ENCODE results near the gene SLC25A47.
"Not testable (repeated sequence)": the region's sequence is repeated elsewhere in the genome, so short reads cannot be mapped to it uniquely, and the experiment has no call there.

DNA sequence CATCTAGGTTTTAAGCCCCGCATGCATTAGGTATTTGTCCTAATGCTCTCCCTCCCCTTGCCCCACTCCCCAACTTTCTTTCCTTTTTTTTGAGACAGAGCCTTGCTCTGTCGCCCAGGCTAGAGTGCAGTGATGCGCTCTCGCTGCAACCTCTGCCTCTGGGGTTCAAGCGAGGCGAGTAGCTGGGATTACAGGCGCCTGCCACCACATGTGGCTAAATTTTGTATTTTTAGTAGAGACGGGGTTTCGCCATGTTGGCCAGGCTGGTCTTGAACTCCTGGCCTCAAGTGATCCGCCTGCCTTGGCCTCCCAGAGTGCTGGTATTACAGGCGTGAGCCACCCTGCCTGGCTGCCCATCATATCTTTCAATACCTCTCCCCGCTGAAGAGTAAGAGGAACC lies 19.7 kb downstream of the SLC25A47 start:
- TF ChIP-seq EP300 (IDR thresholded peaks at IDR 0.05) = not testable (repeated sequence)
- TF ChIP-seq, protein P1, sequence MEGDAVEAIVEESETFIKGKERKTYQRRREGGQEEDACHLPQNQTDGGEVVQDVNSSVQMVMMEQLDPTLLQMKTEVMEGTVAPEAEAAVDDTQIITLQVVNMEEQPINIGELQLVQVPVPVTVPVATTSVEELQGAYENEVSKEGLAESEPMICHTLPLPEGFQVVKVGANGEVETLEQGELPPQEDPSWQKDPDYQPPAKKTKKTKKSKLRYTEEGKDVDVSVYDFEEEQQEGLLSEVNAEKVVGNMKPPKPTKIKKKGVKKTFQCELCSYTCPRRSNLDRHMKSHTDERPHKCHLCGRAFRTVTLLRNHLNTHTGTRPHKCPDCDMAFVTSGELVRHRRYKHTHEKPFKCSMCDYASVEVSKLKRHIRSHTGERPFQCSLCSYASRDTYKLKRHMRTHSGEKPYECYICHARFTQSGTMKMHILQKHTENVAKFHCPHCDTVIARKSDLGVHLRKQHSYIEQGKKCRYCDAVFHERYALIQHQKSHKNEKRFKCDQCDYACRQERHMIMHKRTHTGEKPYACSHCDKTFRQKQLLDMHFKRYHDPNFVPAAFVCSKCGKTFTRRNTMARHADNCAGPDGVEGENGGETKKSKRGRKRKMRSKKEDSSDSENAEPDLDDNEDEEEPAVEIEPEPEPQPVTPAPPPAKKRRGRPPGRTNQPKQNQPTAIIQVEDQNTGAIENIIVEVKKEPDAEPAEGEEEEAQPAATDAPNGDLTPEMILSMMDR (IDR thresholded peaks at IDR 0.05) = not testable (repeated sequence)

Measured in stomach (tissue), 4 donors.